GM12878 (cell line): ENCODE data around the gene APLP1. TPM values are rescaled to one million over a fixed set of nuclear protein-coding genes. Genes with fewer than 3 reads are reported as not detected.

Experiments
- ATAC-seq: fragments of 200-7000 bp; cut with Tn5 transposase; 3 replicates; pipeline ENCODE4 v1.9.1; 2020; ENCODE audit warnings: mild to moderate bottlenecking, moderate library complexity
- BruUV-seq: library from RNA; stranded (reverse); fragments of 400-500 nt; replicated peaks from 2 replicates; lab custom pipeline; 2021; lab: Mats Ljungman, UMichigan
- CTCF ChIA-PET: fragments of 300-600 bp; sonication (Branson Sonifier 250); formaldehyde crosslinking; extraction: SDS; loops from one replicate; lab custom pipeline; 2021; ENCODE audit warnings: inconsistent platforms; lab: Yijun Ruan, JAX
- POLR2A ChIA-PET: fragments of 350-600 bp; formaldehyde crosslinking; extraction: SDS; loops from one replicate; lab custom pipeline; 2021; ENCODE audit warnings: inconsistent platforms; lab: Charles Lee
- RAD21 ChIA-PET: fragments of 300-600 bp; sonication (Branson Sonifier 250); formaldehyde crosslinking; loops from one replicate; lab custom pipeline; 2023; ENCODE audit warnings: antibody characterized with exemption; ENCODE audit not compliant: unreplicated experiment; lab: Charles Lee
- SMC1A ChIA-PET: fragments of 300-600 bp; sonication (Branson Sonifier 250); formaldehyde crosslinking; loops from one replicate; lab custom pipeline; 2023; ENCODE audit not compliant: unreplicated experiment, uncharacterized antibody; lab: Charles Lee
- DNase-seq: peaks from one replicate; pipeline ENCODE4 v3.0.0-alpha.2; 2011; ENCODE audit warnings: low read depth, low spot score
- FAIRE-seq: peaks from 3 replicates; lab custom pipeline; 2011; peaks lifted over from hg19 to GRCh38; lab: Jason Lieb, UNC
- H2AFZ ChIP-seq: 2 replicates; pipeline ENCODE4 v1.6.0; 2011; ENCODE audit warnings: low read depth, low read length, control low read depth; ENCODE audit not compliant: control insufficient read depth
- H3K27ac ChIP-seq: 2 replicates; pipeline ENCODE4 v1.5.1; 2011; ENCODE audit warnings: control low read depth; ENCODE audit not compliant: control insufficient read depth, insufficient read depth
- H3K27me3 ChIP-seq, 2 experiments: replicated peaks in 1 of 2; 2 replicates each; pipeline versions ENCODE4 v1.6.0 to v1.6.1; 2011; ENCODE audit warnings: low read length in 1 of 2; ENCODE audit not compliant: control insufficient read depth in 2 of 2, insufficient read depth in 2 of 2
- H3K36me3 ChIP-seq, 2 experiments: 2 replicates each; pipeline ENCODE4 v1.5.1; 2011; ENCODE audit warnings: low read length in 1 of 2; ENCODE audit not compliant: control insufficient read depth in 2 of 2, insufficient read depth in 2 of 2
- H3K4me1 ChIP-seq: 2 replicates; pipeline ENCODE4 v1.6.1; 2011; ENCODE audit warnings: mild to moderate bottlenecking, low read length, moderate library complexity, mixed read lengths; ENCODE audit not compliant: control insufficient read depth, insufficient read depth
- H3K4me2 ChIP-seq: 2 replicates; pipeline ENCODE4 v1.6.0; 2011; ENCODE audit warnings: control low read depth; ENCODE audit not compliant: control insufficient read depth, insufficient read depth
- H3K4me3 ChIP-seq: fragments of 200-600 bp; sonication (generic); 2 replicates; pipeline ENCODE4 v1.5.1; 2016
- H3K79me2 ChIP-seq: 2 replicates; pipeline ENCODE4 v1.6.0; 2011; ENCODE audit warnings: low read length; ENCODE audit not compliant: control insufficient read depth, insufficient read depth
- H3K9ac ChIP-seq: 2 replicates; pipeline ENCODE4 v1.8.0; 2011; ENCODE audit warnings: low read length, control low read depth, mixed read lengths; ENCODE audit not compliant: control insufficient read depth, insufficient read depth
- H3K9me3 ChIP-seq: replicated peaks from 3 replicates; pipeline ENCODE4 v1.5.1; 2011; ENCODE audit warnings: mild to moderate bottlenecking, low read length; ENCODE audit not compliant: control insufficient read depth, insufficient read depth
- H4K20me1 ChIP-seq: 2 replicates; pipeline ENCODE4 v1.6.0; 2011; ENCODE audit not compliant: control insufficient read depth, insufficient read depth
- E2F8 ChIP-seq: fragments of 450-650 bp; IDR thresholded peaks from 2 replicates; pipeline ENCODE4 v1.6.1; 2018; ENCODE audit warnings: mild to moderate bottlenecking, low read depth, moderate library complexity; ENCODE audit not compliant: partially characterized antibody
- GATAD2B ChIP-seq: fragments of 450-650 bp; conservative IDR thresholded peaks from 2 replicates; pipeline ENCODE4 v1.6.1; 2017; ENCODE audit warnings: low read depth, mild to moderate bottlenecking, moderate library complexity
- HCFC1 ChIP-seq: fragments of 150-350 bp; IDR thresholded peaks from 2 replicates; pipeline ENCODE4 v1.6.1; 2014; ENCODE audit warnings: low read length
- IRF4 ChIP-seq: IDR thresholded peaks from 2 replicates; pipeline ENCODE4 v1.6.1; 2011; ENCODE audit warnings: low read depth, low read length
- KDM1A ChIP-seq: fragments of 200-600 bp; sonication (generic); IDR thresholded peaks from 2 replicates; pipeline ENCODE4 v1.6.1; 2016; ENCODE audit warnings: borderline replicate concordance
- MEF2B ChIP-seq: fragments of 450-650 bp; IDR thresholded peaks from 2 replicates; pipeline ENCODE4 v1.6.1; 2018; ENCODE audit warnings: mild to moderate bottlenecking, moderate library complexity; ENCODE audit not compliant: partially characterized antibody, poor library complexity, severe bottlenecking
- MYB ChIP-seq: fragments of 150-350 bp; IDR thresholded peaks from 2 replicates; pipeline ENCODE4 v1.6.1; 2014; ENCODE audit warnings: mild to moderate bottlenecking, low read depth, low read length, borderline replicate concordance
- RB1 ChIP-seq: fragments of 450-650 bp; formaldehyde crosslinking; IDR thresholded peaks from 2 replicates; pipeline ENCODE4 v1.6.1; 2017; ENCODE audit warnings: mild to moderate bottlenecking, borderline replicate concordance
- SMAD5 ChIP-seq: IDR thresholded peaks from 2 replicates; pipeline ENCODE4 v1.6.1; 2016; ENCODE audit warnings: antibody characterized with exemption, low read depth
- STAT1 ChIP-seq: fragments of 450-650 bp; conservative IDR thresholded peaks from 2 replicates; pipeline ENCODE4 v1.6.1; 2014; ENCODE audit warnings: antibody characterized with exemption, mild to moderate bottlenecking
- TCF3 ChIP-seq: IDR thresholded peaks from 2 replicates; pipeline ENCODE4 v1.6.1; 2012; ENCODE audit warnings: low read depth, mild to moderate bottlenecking, low read length, borderline replicate concordance; ENCODE audit not compliant: insufficient read depth
- YY1 ChIP-seq: IDR thresholded peaks from 2 replicates; pipeline ENCODE4 v1.6.1; 2011; ENCODE audit warnings: low read depth, mild to moderate bottlenecking, low read length
- ZNF24 ChIP-seq: fragments of 450-650 bp; IDR thresholded peaks from 2 replicates; pipeline ENCODE4 v1.6.1; 2017; ENCODE audit warnings: antibody characterized with exemption, mild to moderate bottlenecking
- ZSCAN29 ChIP-seq: fragments of 450-650 bp; IDR thresholded peaks from 2 replicates; pipeline ENCODE4 v1.6.1; 2017; ENCODE audit warnings: mild to moderate bottlenecking, moderate library complexity
- WGBS: methylation state at CpG from one replicate; pipeline ENCODE4 v1.1.6; 2016; ENCODE audit warnings: low lambda C conversion rate; ENCODE audit not compliant: insufficient replicate concordance, insufficient coverage; ENCODE audit errors: missing lambda C conversion rate; 5-methylcytosine and 5-hydroxymethylcytosine counted together
- in situ Hi-C: fragments of 300-500 bp; cut with MboI; formaldehyde crosslinking; loops from 9 replicates; pipeline ENCODE4 v1.14.3; 2018; ENCODE audit warnings: mixed read lengths
- intact Hi-C: fragments of 100-400 bp; cut with micrococcal nuclease; formaldehyde crosslinking; loops from one replicate; pipeline ENCODE4 v1.14.2; 2022; ENCODE audit not compliant: unreplicated experiment
- polyA plus RNA-seq, 11 experiments: library from polyadenylated mRNA; depleted of rRNA in 4 of 11; unstranded in 6 of 11; stranded (reverse) in 5 of 11; fragments of >200 nt; fragmentation: Nextera tagmentation in 4 of 11; fragmentation: Illumina TruSeq in 1 of 11; extraction: Ambion mirVana in 4 of 11; extraction: Trizol in 1 of 11; gene quantifications; 1 replicate in 1 of 11; 2 replicates in 10 of 11; pipeline versions ENCODE4 v1.2.1 to v1.2.3, GENCODE V29; 2011 to 2016; ENCODE audit warnings: inconsistent platforms in 2 of 11, missing spikeins in 2 of 11, low read depth in 1 of 11
- total RNA-seq, 4 experiments: library from RNA; depleted of rRNA in 3 of 4; stranded (reverse); fragments of >200 nt in 3 of 4; fragmentation: Illumina TruSeq in 1 of 4; extraction: Trizol in 1 of 4; gene quantifications; 2 replicates each; pipeline versions ENCODE4 v1.2.1 to v1.2.3, GENCODE V29; 2013 to 2021
- TF ChIP-seq, protein P1 (sequence below): fragments of 450-650 bp; IDR thresholded peaks from 2 replicates; pipeline ENCODE4 v1.6.1; 2016; ENCODE audit warnings: mild to moderate bottlenecking
- TF ChIP-seq, protein P2 (sequence below): fragments of 450-650 bp; IDR thresholded peaks from 2 replicates; pipeline ENCODE4 v1.6.1; 2017; ENCODE audit warnings: mild to moderate bottlenecking, moderate library complexity
- TF ChIP-seq, protein P3 (sequence below): IDR thresholded peaks from 2 replicates; pipeline ENCODE4 v1.6.1; 2012; ENCODE audit warnings: low read depth, low read length, improper control_type of control experiment

The APLP1 gene
- total and polyA plus RNA-seq, 10 of the 15 experiments (the other 5 are each of a cell fraction or from before 2014, with no cell fraction given) = 0.07 to 2.2 (median 0.91) TPM; not detected in 1

GRCh38 chr19:35860436-35860817, 7.9 kb upstream of the APLP1 start:
- 30% methylated on average over 24 of the region's 24 CpGs for WGBS
- no peak overlapping the region for H3K4me3 ChIP-seq
- H3K36me3 ChIP-seq = no peaks in the 10 kb centered on the region
- RAD21 ChIA-PET = no interaction called here
- POLR2A ChIA-PET = no interaction called here
- CTCF ChIA-PET = no interaction called here
- peaks cover 3% of the 10 kb centered on the region; the same call in 1 of the 2 replicates for H3K4me1 ChIP-seq
- intact Hi-C loops (no loop called here), in situ Hi-C loops (no loop called here)
- no peak overlapping the region for H2AFZ ChIP-seq
- no peak overlapping the region for H3K27ac ChIP-seq
- BruUV-seq = no TSS peak
- SMC1A ChIA-PET = no interaction called here
- no peaks in the 10 kb centered on the region for H3K9me3 ChIP-seq
- peaks cover 13 to 14% of the 10 kb centered on the region in 2 experiments; a peak in 3 of 4 replicates for H3K27me3 ChIP-seq
- FAIRE-seq = no peak
- H3K79me2 ChIP-seq = no peaks in the 10 kb centered on the region
- no peak overlapping the region for H3K4me2 ChIP-seq
- no peak for ATAC-seq
- no peak for DNase-seq
- no peak overlapping the region for H3K9ac ChIP-seq
- H4K20me1 ChIP-seq = no peaks in the 10 kb centered on the region
- TF ChIP-seq ZNF24 = no peak
- TF ChIP-seq E2F8 = no peak
- no peak for TF ChIP-seq IRF4
- no peak for TF ChIP-seq ZSCAN29
- TF ChIP-seq STAT1 = no peak
- no peak for TF ChIP-seq KDM1A
- TF ChIP-seq, protein P1, sequence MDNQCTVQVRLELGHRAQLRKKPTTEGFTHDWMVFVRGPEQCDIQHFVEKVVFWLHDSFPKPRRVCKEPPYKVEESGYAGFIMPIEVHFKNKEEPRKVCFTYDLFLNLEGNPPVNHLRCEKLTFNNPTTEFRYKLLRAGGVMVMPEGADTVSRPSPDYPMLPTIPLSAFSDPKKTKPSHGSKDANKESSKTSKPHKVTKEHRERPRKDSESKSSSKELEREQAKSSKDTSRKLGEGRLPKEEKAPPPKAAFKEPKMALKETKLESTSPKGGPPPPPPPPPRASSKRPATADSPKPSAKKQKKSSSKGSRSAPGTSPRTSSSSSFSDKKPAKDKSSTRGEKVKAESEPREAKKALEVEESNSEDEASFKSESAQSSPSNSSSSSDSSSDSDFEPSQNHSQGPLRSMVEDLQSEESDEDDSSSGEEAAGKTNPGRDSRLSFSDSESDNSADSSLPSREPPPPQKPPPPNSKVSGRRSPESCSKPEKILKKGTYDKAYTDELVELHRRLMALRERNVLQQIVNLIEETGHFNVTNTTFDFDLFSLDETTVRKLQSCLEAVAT = no peak
- TF ChIP-seq YY1 = no peak
- TF ChIP-seq, protein P2, sequence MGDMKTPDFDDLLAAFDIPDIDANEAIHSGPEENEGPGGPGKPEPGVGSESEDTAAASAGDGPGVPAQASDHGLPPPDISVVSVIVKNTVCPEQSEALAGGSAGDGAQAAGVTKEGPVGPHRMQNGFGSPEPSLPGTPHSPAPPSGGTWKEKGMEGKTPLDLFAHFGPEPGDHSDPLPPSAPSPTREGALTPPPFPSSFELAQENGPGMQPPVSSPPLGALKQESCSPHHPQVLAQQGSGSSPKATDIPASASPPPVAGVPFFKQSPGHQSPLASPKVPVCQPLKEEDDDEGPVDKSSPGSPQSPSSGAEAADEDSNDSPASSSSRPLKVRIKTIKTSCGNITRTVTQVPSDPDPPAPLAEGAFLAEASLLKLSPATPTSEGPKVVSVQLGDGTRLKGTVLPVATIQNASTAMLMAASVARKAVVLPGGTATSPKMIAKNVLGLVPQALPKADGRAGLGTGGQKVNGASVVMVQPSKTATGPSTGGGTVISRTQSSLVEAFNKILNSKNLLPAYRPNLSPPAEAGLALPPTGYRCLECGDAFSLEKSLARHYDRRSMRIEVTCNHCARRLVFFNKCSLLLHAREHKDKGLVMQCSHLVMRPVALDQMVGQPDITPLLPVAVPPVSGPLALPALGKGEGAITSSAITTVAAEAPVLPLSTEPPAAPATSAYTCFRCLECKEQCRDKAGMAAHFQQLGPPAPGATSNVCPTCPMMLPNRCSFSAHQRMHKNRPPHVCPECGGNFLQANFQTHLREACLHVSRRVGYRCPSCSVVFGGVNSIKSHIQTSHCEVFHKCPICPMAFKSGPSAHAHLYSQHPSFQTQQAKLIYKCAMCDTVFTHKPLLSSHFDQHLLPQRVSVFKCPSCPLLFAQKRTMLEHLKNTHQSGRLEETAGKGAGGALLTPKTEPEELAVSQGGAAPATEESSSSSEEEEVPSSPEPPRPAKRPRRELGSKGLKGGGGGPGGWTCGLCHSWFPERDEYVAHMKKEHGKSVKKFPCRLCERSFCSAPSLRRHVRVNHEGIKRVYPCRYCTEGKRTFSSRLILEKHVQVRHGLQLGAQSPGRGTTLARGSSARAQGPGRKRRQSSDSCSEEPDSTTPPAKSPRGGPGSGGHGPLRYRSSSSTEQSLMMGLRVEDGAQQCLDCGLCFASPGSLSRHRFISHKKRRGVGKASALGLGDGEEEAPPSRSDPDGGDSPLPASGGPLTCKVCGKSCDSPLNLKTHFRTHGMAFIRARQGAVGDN = no peak
- no peak for TF ChIP-seq HCFC1
- no peak for TF ChIP-seq TCF3
- TF ChIP-seq, protein P3, sequence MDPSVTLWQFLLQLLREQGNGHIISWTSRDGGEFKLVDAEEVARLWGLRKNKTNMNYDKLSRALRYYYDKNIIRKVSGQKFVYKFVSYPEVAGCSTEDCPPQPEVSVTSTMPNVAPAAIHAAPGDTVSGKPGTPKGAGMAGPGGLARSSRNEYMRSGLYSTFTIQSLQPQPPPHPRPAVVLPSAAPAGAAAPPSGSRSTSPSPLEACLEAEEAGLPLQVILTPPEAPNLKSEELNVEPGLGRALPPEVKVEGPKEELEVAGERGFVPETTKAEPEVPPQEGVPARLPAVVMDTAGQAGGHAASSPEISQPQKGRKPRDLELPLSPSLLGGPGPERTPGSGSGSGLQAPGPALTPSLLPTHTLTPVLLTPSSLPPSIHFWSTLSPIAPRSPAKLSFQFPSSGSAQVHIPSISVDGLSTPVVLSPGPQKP = no peak
- no peak for TF ChIP-seq MYB
- no peak for TF ChIP-seq MEF2B
- TF ChIP-seq RB1 = no peak
- TF ChIP-seq SMAD5 = no peak
- no peak for TF ChIP-seq GATAD2B
